OCI-LY7 (cell line): Measurements from ENCODE around the gene C1QL1.

Experiments
- CTCF ChIP-seq: fragments of 200-600 bp; sonication (generic); conservative IDR thresholded peaks from 2 replicates; pipeline ENCODE4 v1.5.1; 2014; ENCODE audit warnings: mild to moderate bottlenecking, antibody characterized with exemption, low read length, moderate library complexity, mixed read lengths
- EZH2phosphoT487 ChIP-seq: fragments of 200-600 bp; sonication (generic); IDR thresholded peaks from 2 replicates; pipeline ENCODE4 v1.6.1; 2018; ENCODE audit warnings: low read depth, borderline replicate concordance, mild to moderate bottlenecking, mixed run types, antibody characterized with exemption, low read length, moderate library complexity, mixed read lengths

- no peak for TF ChIP-seq CTCF
- TF ChIP-seq EZH2phosphoT487: no peak
Measured at GRCh38 chr17:44920565-44920940, 47.5 kb downstream of the C1QL1 start.
